ENCODE results near the gene SLC25A12. TPM values are rescaled to one million over a fixed set of nuclear protein-coding genes. Genes with fewer than 3 reads are reported as not detected.
A peak's percentile ranks its signal among the peaks of the same experiment; 100 is the strongest.

SLC25A12 gene, protein sequence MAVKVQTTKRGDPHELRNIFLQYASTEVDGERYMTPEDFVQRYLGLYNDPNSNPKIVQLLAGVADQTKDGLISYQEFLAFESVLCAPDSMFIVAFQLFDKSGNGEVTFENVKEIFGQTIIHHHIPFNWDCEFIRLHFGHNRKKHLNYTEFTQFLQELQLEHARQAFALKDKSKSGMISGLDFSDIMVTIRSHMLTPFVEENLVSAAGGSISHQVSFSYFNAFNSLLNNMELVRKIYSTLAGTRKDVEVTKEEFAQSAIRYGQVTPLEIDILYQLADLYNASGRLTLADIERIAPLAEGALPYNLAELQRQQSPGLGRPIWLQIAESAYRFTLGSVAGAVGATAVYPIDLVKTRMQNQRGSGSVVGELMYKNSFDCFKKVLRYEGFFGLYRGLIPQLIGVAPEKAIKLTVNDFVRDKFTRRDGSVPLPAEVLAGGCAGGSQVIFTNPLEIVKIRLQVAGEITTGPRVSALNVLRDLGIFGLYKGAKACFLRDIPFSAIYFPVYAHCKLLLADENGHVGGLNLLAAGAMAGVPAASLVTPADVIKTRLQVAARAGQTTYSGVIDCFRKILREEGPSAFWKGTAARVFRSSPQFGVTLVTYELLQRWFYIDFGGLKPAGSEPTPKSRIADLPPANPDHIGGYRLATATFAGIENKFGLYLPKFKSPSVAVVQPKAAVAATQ
- 17.7 and 19.2 TPM in 2 replicates for total RNA-seq (2021)
- Bru-seq, nascent RNA: percentile 74 among the genes with signal in this experiment
- percentile 67 among the genes with signal in this experiment for BruChase-seq, experiment 1, labeled RNA remaining after a 2-hour chase
- BruChase-seq, experiment 2, labeled RNA remaining after a 6-hour chase: percentile 65 among the genes with signal in this experiment
- long read RNA-seq, transcript SLC25A12-202 (18 exons, 2,979 nt): major isoform, 22 of 40 reads
- long read RNA-seq, partial matches to known transcripts: 5 of 40 reads
- long read RNA-seq, other reads (novel, unspliced or antisense): 13 of 40 reads

DNA sequence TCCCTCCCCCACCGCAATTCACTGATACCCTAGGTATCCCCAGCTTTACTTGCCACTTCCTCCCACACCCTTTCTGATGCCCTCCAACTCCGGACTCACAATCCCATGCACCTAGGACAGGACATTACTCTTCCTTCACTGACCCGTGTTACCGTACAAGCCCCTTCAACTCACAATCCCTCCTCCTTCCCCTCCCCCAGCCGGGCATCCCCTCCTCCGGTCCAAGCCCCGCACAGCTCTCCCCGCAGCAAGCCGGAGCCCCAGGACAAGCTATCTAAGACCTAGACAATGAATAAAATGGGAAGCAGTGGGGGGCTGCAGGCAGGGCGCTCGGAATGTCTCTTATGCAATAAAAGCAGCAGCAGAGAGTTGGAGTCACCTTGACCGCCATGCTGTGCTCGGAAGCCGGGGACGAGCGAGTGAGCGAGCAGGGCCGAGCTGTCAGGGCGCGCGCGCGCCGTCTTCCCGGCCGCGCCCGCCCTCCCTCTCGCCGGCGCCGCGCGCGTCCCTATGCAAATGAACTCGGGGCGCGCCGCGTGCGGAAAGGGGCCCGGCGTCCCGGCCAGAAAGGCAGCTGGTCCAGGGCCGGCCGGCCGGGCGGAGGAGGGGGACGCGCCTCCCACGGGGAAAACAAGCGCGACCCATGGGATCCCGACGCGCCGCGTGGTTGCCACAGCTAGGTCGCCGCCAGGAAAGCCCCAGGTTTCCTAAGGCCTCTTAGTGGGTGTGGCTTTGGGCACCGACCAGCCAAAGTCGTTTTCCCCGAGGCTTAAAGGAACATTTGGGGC, at the start of gene SLC25A12:
SLC25A12 (minus strand) TSS at position 421 of the 788 bp plus-strand sequence; CDS start at position 391, 30 bp downstream.
- intact Hi-C loops (cut with micrococcal nuclease; ENCODE audit: unreplicated experiment): no loop called here
- peak; percentile 92 for DNase-seq (ENCODE audit: low spot score)
- peaks cover 6% of the 10 kb centered on the region for H3K4me1 ChIP-seq (ENCODE audit: insufficient read depth, low read length, poor library complexity, severe bottlenecking)
- no peaks in the 10 kb centered on the region for H3K9me3 ChIP-seq (ENCODE audit: low read depth, low read length, poor library complexity, severe bottlenecking)
- H3K27me3 ChIP-seq (replicated peaks; ENCODE audit: insufficient read depth, low read depth, low read length, poor library complexity): no peaks in the 10 kb centered on the region
- no peak for TF ChIP-seq EZH2 (IDR thresholded peaks at IDR 0.05; ENCODE audit: borderline replicate concordance, low read depth, low read length, poor library complexity, severe bottlenecking)
- TF ChIP-seq, protein P1, sequence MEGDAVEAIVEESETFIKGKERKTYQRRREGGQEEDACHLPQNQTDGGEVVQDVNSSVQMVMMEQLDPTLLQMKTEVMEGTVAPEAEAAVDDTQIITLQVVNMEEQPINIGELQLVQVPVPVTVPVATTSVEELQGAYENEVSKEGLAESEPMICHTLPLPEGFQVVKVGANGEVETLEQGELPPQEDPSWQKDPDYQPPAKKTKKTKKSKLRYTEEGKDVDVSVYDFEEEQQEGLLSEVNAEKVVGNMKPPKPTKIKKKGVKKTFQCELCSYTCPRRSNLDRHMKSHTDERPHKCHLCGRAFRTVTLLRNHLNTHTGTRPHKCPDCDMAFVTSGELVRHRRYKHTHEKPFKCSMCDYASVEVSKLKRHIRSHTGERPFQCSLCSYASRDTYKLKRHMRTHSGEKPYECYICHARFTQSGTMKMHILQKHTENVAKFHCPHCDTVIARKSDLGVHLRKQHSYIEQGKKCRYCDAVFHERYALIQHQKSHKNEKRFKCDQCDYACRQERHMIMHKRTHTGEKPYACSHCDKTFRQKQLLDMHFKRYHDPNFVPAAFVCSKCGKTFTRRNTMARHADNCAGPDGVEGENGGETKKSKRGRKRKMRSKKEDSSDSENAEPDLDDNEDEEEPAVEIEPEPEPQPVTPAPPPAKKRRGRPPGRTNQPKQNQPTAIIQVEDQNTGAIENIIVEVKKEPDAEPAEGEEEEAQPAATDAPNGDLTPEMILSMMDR (conservative IDR thresholded peaks at IDR 0.05; ENCODE audit: low read depth, low read length): no peak
- ChIA-PET CTCF (no interaction called here), POLR2A (ENCODE audit: low non-redundant PET) (interaction anchor here (0.6 kb wide), 1 partner anchor 608 kb away, joined by 3 read pairs; no protein-coding TSS in a partner anchor)
- H3K36me3 ChIP-seq (ENCODE audit: insufficient read depth, low read length, poor library complexity, severe bottlenecking): no peaks in the 10 kb centered on the region
- H3K27ac ChIP-seq (ENCODE audit: low read depth, low read length, poor library complexity, severe bottlenecking): peak within 1 kb of the TSS; percentile 78
- peak within 1 kb of the TSS; percentile 93 for H3K4me3 ChIP-seq (ENCODE audit: low read depth, low read length, poor library complexity, severe bottlenecking)
- no TSS peak for BruUV-seq (replicated peaks)

DNA sequence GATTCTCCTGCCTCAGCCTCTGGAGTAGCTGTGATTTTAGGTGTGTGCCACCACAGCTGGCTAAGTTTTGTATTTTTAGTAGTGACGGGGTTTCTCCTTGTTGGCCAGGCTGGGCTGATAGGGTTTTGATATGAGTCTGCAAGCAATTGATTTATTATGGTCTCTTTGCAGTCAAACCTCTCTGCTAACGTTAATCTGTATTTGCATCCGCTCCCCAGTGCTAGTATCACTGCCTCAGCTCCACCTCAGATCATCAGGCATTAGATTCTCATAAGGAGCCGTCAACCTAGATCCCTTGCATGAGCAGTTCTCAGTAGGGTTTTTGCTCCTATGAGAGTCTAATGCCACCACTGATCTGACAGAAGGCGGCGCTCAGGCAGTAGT, 47.3 kb upstream of the SLC25A12 start:
- Histone ChIP-seq H3K36me3 (ENCODE audit: insufficient read depth, low read length, poor library complexity, severe bottlenecking) (no peaks in the 10 kb centered on the region), H3K4me1 (ENCODE audit: insufficient read depth, low read length, poor library complexity, severe bottlenecking) (peaks cover 10% of the 10 kb centered on the region), H3K27me3 (replicated peaks; ENCODE audit: insufficient read depth, low read depth, low read length, poor library complexity) (no peaks in the 10 kb centered on the region), H3K27ac (ENCODE audit: low read depth, low read length, poor library complexity, severe bottlenecking) (no peak overlapping the region), H3K4me3 (ENCODE audit: low read depth, low read length, poor library complexity, severe bottlenecking) (no peak overlapping the region), H3K9me3 (ENCODE audit: low read depth, low read length, poor library complexity, severe bottlenecking) (no peaks in the 10 kb centered on the region)
- DNase-seq (ENCODE audit: low spot score): no peak
- ChIA-PET POLR2A (ENCODE audit: low non-redundant PET) (no interaction called here), CTCF (interaction anchor here (0.6 to 1.2 kb wide), 2 partner anchors 165 to 232 kb away, joined by 3 to 4 read pairs; no protein-coding TSS in a partner anchor)
- intact Hi-C loops (cut with micrococcal nuclease; ENCODE audit: unreplicated experiment): loop anchor here (5.0 kb wide), 1 partner anchor 161 kb away; the partner anchor contains the start of gene DLX2
- TF ChIP-seq EZH2 (IDR thresholded peaks at IDR 0.05; ENCODE audit: borderline replicate concordance, low read depth, low read length, poor library complexity, severe bottlenecking): no peak
- TF ChIP-seq, protein P1 (conservative IDR thresholded peaks at IDR 0.05; ENCODE audit: low read depth, low read length): no peak
- BruUV-seq (replicated peaks): no TSS peak

- no TSS peak for BruUV-seq (replicated peaks)
- ChIA-PET CTCF (no interaction called here), POLR2A (ENCODE audit: low non-redundant PET) (no interaction called here)
- no peak for DNase-seq (ENCODE audit: low spot score)
- H3K9me3 ChIP-seq (ENCODE audit: low read depth, low read length, poor library complexity, severe bottlenecking): no peaks in the 10 kb centered on the region
- H3K4me3 ChIP-seq (ENCODE audit: low read depth, low read length, poor library complexity, severe bottlenecking): no peak overlapping the region
- no peaks in the 10 kb centered on the region for H3K36me3 ChIP-seq (ENCODE audit: insufficient read depth, low read length, poor library complexity, severe bottlenecking)
- no peak for TF ChIP-seq EZH2 (IDR thresholded peaks at IDR 0.05; ENCODE audit: borderline replicate concordance, low read depth, low read length, poor library complexity, severe bottlenecking)
- TF ChIP-seq, protein P1 (conservative IDR thresholded peaks at IDR 0.05; ENCODE audit: low read depth, low read length): no peak
- H3K27me3 ChIP-seq (replicated peaks; ENCODE audit: insufficient read depth, low read depth, low read length, poor library complexity): no peaks in the 10 kb centered on the region
- H3K4me1 ChIP-seq (ENCODE audit: insufficient read depth, low read length, poor library complexity, severe bottlenecking): peaks cover 10% of the 10 kb centered on the region
- H3K27ac ChIP-seq (ENCODE audit: low read depth, low read length, poor library complexity, severe bottlenecking): no peak overlapping the region
- intact Hi-C loops (cut with micrococcal nuclease; ENCODE audit: unreplicated experiment): loop anchor here (5.0 kb wide), 1 partner anchor 163 kb away; the partner anchor contains the start of gene DLX2
Observed at GRCh38 chr2:171939743-171940071, 45.7 kb upstream of the SLC25A12 start.
